Right lobe of liver (tissue), 6 donors: ENCODE results near the gene FGGY. TPM values are rescaled to one million over a fixed set of nuclear protein-coding genes. Genes with fewer than 3 reads are reported as not detected.

ENCODE experiments used
- ATAC-seq, 4 donors: fragments of 200-7000 bp; cut with Tn5 transposase; one replicate each; pipeline ENCODE4 v1.9.1; 2020; ENCODE audit warnings: mild to moderate bottlenecking in 4 of 4, moderate library complexity in 4 of 4
- DNase-seq, 3 donors: peaks; one replicate each; pipeline ENCODE4 v3.0.0-alpha.2; 2020
- H3K27ac ChIP-seq, 3 donors: fragments of 200-600 bp; one replicate each; pipeline ENCODE4 v1.8.0; 2022
- H3K27me3 ChIP-seq, 2 donors: fragments of 200-600 bp; one replicate each; pipeline ENCODE4 v1.8.0; 2022
- H3K36me3 ChIP-seq, 4 donors: fragments of 200-600 bp; sonication (generic) in 1 of 4; one replicate each; pipeline versions ENCODE4 v1.5.1 to v1.8.0; 2017 to 2022; ENCODE audit warnings: control low read depth in 1 of 4
- H3K4me1 ChIP-seq, 4 donors: fragments of 200-600 bp; sonication (generic) in 1 of 4; one replicate each; pipeline versions ENCODE4 v1.5.1 to v1.8.0; 2017 to 2022; ENCODE audit warnings: control low read depth in 1 of 4
- H3K4me3 ChIP-seq, 3 donors: fragments of 200-600 bp; one replicate each; pipeline ENCODE4 v1.8.0; 2022
- H3K9me3 ChIP-seq, 4 donors: fragments of 200-600 bp; sonication (generic) in 1 of 4; one replicate each; pipeline versions ENCODE4 v1.5.1 to v1.8.0; 2017 to 2022; ENCODE audit warnings: control low read depth in 1 of 4
- POLR2A ChIP-seq: fragments of 450-650 bp; IDR thresholded peaks from one replicate; pipeline ENCODE4 v1.6.1; 2017; ENCODE audit warnings: antibody characterized with exemption, mild to moderate bottlenecking
- WGBS: methylation state at CpG from one replicate; pipeline ENCODE4 v1.1.6; 2018; ENCODE audit warnings: low coverage, low lambda C conversion rate; ENCODE audit not compliant: insufficient coverage; ENCODE audit errors: missing lambda C conversion rate; 5-methylcytosine and 5-hydroxymethylcytosine counted together
- intact Hi-C, 2 donors: fragments of 100-400 bp; cut with DNase I; formaldehyde crosslinking; loops; one replicate each; pipeline versions ENCODE4 v1.11.2 to v1.14.1; 2022
- total RNA-seq, 6 experiments: library from RNA; depleted of rRNA in 2 of 6; stranded (reverse); fragments of >200 nt in 2 of 6; fragmentation: NEBNext Ultra II Directional in 3 of 6; extraction: Animal tissue kit (Norgen Biotek cat#: 25700) in 3 of 6; gene quantifications; one replicate each; pipeline versions ENCODE4 v1.1.0 to v1.2.4, GENCODE V29; 2016 to 2023
- TF ChIP-seq, protein P1 (sequence below), 4 donors: fragments of 200-600 bp in 3 of 4; fragments of 450-650 bp in 1 of 4; IDR thresholded peaks; one replicate each; pipeline versions ENCODE4 v1.5.1 to v1.8.0; 2016 to 2022; ENCODE audit warnings: antibody characterized with exemption in 4 of 4, mild to moderate bottlenecking in 2 of 4
- donor health status: DM: no; HTN: yes; CAD: no.
- donor health status: DM: no; HTN: no; CAD: no.
- donor health status: DM: no; HTN: no; CAD: no.
- donor health status: DM: no; HTN: yes; CAD: no.
- donor health status: DM: no; HTN: yes; CAD: no.

Gene FGGY
- total RNA-seq, 6 experiments from 2014 or later = 45.5 to 84.2 (median 58.7) TPM

DNA sequence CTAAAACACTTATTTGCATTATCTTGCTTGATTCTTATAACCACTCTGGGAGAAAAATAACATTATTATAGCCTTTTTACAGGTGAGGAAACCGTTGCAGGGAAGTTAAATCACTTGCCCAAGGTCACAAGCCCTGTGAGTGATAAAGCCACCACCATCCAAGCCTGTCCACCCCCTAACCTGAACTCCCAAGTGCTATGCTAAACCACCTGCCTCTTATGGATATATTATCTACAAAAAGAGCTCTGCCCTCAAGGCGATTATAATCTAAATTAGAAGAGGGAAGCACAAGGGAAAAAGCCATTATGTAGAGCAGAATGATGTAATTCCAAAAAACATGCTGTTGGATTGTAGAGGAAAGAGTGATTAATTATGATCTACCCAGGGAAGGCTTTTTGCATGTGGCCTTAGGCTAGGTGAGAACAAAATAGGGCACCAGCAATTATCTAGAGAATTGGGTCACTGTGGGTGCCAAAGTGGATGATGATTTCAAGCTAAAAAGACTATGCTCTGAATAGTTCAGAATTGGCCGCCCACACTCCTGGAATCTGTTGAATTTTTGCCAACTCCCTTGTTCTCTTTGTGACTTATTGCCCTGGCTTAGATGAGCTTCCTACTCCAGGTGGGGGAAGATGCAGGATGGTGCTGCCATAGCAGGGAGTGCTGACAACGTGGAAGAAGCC lies 205.3 kb downstream of the FGGY start:
- Histone ChIP-seq H3K27me3 (no peaks in the 10 kb centered on the region), H3K36me3 (no peaks in the 10 kb centered on the region), H3K9me3 (no peaks in the 10 kb centered on the region), H3K4me3 (no peak overlapping the region), H3K4me1 (peaks cover 0 to 28% (median 14%) of the 10 kb centered on the region in 4 donors), H3K27ac (no peak overlapping the region)
- intact Hi-C loops = no loop called here
- DNase-seq = no peak
- TF ChIP-seq POLR2A = no peak
- TF ChIP-seq, protein P1, sequence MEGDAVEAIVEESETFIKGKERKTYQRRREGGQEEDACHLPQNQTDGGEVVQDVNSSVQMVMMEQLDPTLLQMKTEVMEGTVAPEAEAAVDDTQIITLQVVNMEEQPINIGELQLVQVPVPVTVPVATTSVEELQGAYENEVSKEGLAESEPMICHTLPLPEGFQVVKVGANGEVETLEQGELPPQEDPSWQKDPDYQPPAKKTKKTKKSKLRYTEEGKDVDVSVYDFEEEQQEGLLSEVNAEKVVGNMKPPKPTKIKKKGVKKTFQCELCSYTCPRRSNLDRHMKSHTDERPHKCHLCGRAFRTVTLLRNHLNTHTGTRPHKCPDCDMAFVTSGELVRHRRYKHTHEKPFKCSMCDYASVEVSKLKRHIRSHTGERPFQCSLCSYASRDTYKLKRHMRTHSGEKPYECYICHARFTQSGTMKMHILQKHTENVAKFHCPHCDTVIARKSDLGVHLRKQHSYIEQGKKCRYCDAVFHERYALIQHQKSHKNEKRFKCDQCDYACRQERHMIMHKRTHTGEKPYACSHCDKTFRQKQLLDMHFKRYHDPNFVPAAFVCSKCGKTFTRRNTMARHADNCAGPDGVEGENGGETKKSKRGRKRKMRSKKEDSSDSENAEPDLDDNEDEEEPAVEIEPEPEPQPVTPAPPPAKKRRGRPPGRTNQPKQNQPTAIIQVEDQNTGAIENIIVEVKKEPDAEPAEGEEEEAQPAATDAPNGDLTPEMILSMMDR (IDR thresholded peaks at IDR 0.05) = no peak
- 59% methylated on average over 4 of the region's 4 CpGs for WGBS
- ATAC-seq = peak in 1 of 4 donors; percentile 20

DNA sequence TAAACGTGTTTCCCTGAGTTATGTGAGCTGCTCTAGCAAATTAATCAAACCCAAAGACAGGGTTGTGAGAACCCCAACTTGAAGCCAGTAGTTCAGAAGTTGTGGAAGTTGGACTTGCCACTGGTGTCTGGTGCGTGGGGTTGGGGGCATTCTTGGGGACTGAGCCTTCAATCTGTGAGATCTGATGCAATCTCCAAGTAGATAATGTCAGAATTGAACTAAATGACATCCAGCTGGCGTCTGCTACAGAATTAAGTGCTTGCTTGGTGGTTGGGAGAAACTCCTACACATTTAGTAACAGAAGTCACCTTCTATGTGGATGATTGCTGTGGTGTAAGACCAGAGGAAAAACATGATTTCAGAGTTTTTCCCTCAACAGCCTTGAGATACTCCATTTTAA lies 207.4 kb downstream of the FGGY start:
- Histone ChIP-seq H3K27me3 (no peaks in the 10 kb centered on the region), H3K4me3 (no peak overlapping the region), H3K4me1 (peaks cover 0 to 31% (median 16%) of the 10 kb centered on the region in 4 donors), H3K27ac (no peak overlapping the region), H3K9me3 (no peaks in the 10 kb centered on the region), H3K36me3 (no peaks in the 10 kb centered on the region)
- TF ChIP-seq, protein P1 (IDR thresholded peaks at IDR 0.05) = no peak
- TF ChIP-seq POLR2A = no peak
- intact Hi-C loops = no loop called here
- ATAC-seq (no peak), DNase-seq (no peak)
- 84% methylated on average over 3 of the region's 3 CpGs for WGBS

DNA sequence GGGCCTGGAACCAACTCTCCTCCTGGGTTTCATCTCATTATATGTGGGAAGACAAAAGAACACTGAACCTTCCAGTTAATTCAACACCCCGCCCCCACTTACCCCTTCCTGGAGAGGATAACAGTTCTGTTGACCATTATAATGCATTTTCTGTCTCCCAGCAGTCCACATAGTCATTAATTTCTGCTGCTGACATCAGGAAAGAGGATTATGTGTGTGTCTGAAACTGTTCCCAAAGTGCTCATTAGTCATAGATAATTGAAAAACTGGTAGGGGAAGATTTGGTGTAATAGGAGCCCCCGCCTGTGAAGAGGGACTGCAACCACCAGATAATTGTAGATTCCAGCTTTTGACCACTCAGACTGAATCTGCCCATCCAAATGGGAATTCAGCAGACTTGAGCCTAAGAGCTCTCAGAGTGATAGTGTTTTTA lies 208.7 kb downstream of the FGGY start:
- H3K4me1 ChIP-seq = peaks cover 0 to 26% (median 9%) of the 10 kb centered on the region in 4 donors
- H3K27ac ChIP-seq = peak overlapping the region in 1 of 3 donors; percentile 39
- DNase-seq (no peak), ATAC-seq (no peak)
- TF ChIP-seq POLR2A = no peak
- TF ChIP-seq, protein P1 (IDR thresholded peaks at IDR 0.05) = no peak
- intact Hi-C loops = no loop called here
- no peaks in the 10 kb centered on the region for H3K9me3 ChIP-seq
- WGBS = 100% methylated on average over 2 of the region's 2 CpGs
- H3K4me3 ChIP-seq = no peak overlapping the region
- no peaks in the 10 kb centered on the region for H3K36me3 ChIP-seq
- H3K27me3 ChIP-seq = no peaks in the 10 kb centered on the region

DNA sequence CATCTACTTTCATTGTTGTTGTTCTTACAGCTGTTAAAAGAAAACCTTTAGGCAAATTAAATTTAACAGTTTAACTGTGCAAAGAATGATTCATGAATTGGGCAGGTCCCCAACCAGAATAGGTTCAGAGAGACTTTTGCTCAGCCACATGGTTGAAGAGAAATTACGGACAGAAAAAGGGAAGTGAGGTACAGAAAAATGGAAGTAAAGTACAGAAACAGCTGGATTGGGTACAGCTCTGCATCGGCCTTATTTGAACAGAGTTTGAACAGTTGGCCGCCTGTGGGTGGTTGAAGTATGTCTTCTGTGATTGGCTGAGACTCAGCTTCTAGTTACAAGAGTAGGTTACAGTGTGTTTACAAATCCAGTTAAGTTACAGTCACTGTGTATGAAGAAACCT lies 210.1 kb downstream of the FGGY start:
- no peak for TF ChIP-seq POLR2A
- TF ChIP-seq, protein P1 (IDR thresholded peaks at IDR 0.05) = peak in 1 of 4 donors; percentile 10

More for the DNA sequence above, 210.1 kb downstream of the FGGY start:
- DNase-seq (peak in 1 of 3 donors; percentile 64), ATAC-seq (peak; percentile 82 to 93 (median 86))
- H3K4me1 ChIP-seq = peaks cover 0 to 36% (median 14%) of the 10 kb centered on the region in 4 donors
- no peaks in the 10 kb centered on the region for H3K9me3 ChIP-seq
- peak overlapping the region; percentile 39 to 58 (median 57) for H3K27ac ChIP-seq
- 23% methylated on average over 3 of the region's 3 CpGs for WGBS
- H3K4me3 ChIP-seq = no peak overlapping the region
- no peaks in the 10 kb centered on the region for H3K36me3 ChIP-seq
- intact Hi-C loops = no loop called here
- no peaks in the 10 kb centered on the region for H3K27me3 ChIP-seq
